ENCODE data around the gene TAOK2.

Gene TAOK2

GRCh38 chr16:29963021-29963743, 10.5 kb upstream of the TAOK2 start:
- no peak for DNase-seq

GRCh38 chr16:29968205-29968604, 5.5 kb upstream of the TAOK2 start:
- no peak for DNase-seq

- DNase-seq: no peak
Measured at GRCh38 chr16:29971304-29971703, 2.4 kb upstream of the TAOK2 start.

- no peak for DNase-seq
Measured at GRCh38 chr16:29972500-29972899, 1.2 kb upstream of the TAOK2 start.

- DNase-seq: no peak
Measured at GRCh38 chr16:29972992-29973383, 680 bp upstream of the TAOK2 start.

GRCh38 chr16:29974291-29975133, 844 bp downstream of the TAOK2 start:
- no peak for DNase-seq

- DNase-seq: no peak
Measured at GRCh38 chr16:29975134-29975538, 1.5 kb downstream of the TAOK2 start.

GRCh38 chr16:29975811-29976511, 2.3 kb downstream of the TAOK2 start:
- DNase-seq: no peak

- DNase-seq: no peak
Measured at GRCh38 chr16:29977063-29977825, 3.6 kb downstream of the TAOK2 start.

- no peak for DNase-seq
Measured at GRCh38 chr16:29978081-29978480, 4.4 kb downstream of the TAOK2 start.

- DNase-seq: no peak
Measured at GRCh38 chr16:29978564-29979270, 5.0 kb downstream of the TAOK2 start.

- no peak for DNase-seq
Measured at GRCh38 chr16:29982560-29983419, 9.1 kb downstream of the TAOK2 start.

GRCh38 chr16:29983420-29984136, 9.9 kb downstream of the TAOK2 start:
- no peak for DNase-seq

- no peak for DNase-seq
Measured at GRCh38 chr16:29984137-29984763, 10.6 kb downstream of the TAOK2 start.

GRCh38 chr16:29984764-29985147, 11.1 kb downstream of the TAOK2 start:
- no peak for DNase-seq

GRCh38 chr16:29985271-29985811, 11.7 kb downstream of the TAOK2 start:
- no peak for DNase-seq

- DNase-seq: no peak
Measured at GRCh38 chr16:29986231-29986630, 12.6 kb downstream of the TAOK2 start.

GRCh38 chr16:29986931-29987330, 13.3 kb downstream of the TAOK2 start:
- no peak for DNase-seq

- DNase-seq: no peak
Measured at GRCh38 chr16:29987371-29988085, 13.9 kb downstream of the TAOK2 start.
